Measurements from ENCODE around the gene ELFN2. TPM values are rescaled to one million over a fixed set of nuclear protein-coding genes. Genes with fewer than 3 reads are reported as not detected.

ELFN2 gene
- total RNA-seq, 1 donor, result under 0.01 TPM

DNA sequence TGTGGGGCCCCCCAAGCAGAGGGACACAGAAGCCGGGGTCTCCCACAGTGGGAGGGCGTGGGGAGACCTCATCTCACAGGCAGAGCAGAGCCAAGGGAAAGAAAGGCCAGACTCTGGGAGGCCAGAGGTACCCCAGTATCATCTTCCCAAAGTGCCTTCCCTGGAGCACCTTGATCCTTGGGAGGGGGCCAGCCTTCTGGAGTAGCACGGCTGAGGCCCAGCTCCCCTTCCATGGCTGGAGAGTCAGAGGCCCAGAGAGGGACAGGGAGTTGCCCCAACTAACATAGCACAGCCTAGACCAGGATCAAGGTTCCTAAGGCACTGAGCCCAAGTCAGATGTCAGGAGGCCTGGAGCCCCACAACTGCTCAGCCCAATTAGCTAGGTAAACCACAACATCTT lies 50.6 kb downstream of the ELFN2 start:
- DNase-seq (ENCODE audit: insufficient read length, low spot score, missing footprints), result no peak
- Histone ChIP-seq H3K9me3 (ENCODE audit: low read depth, low read length) (no peaks in the 10 kb centered on the region), H4K20me1 (ENCODE audit: insufficient read depth, low read length) (no peaks in the 10 kb centered on the region), H3K79me2 (ENCODE audit: insufficient read depth, low read length) (no peaks in the 10 kb centered on the region), H3K4me1 (ENCODE audit: insufficient read depth, low read length) (no peaks in the 10 kb centered on the region), H2AFZ (ENCODE audit: low read length) (no peak overlapping the region), H3K4me3 (ENCODE audit: insufficient read depth, low read length) (no peak overlapping the region), H3K27ac (ENCODE audit: low read depth, low read length) (no peak overlapping the region), H3K27me3 (ENCODE audit: insufficient read depth, low read length) (peaks cover 29% of the 10 kb centered on the region), H3K36me3 (ENCODE audit: insufficient read depth, low read length) (no peaks in the 10 kb centered on the region), H3K4me2 (ENCODE audit: insufficient read depth, low read length) (no peak overlapping the region)
- TF ChIP-seq, protein P1, sequence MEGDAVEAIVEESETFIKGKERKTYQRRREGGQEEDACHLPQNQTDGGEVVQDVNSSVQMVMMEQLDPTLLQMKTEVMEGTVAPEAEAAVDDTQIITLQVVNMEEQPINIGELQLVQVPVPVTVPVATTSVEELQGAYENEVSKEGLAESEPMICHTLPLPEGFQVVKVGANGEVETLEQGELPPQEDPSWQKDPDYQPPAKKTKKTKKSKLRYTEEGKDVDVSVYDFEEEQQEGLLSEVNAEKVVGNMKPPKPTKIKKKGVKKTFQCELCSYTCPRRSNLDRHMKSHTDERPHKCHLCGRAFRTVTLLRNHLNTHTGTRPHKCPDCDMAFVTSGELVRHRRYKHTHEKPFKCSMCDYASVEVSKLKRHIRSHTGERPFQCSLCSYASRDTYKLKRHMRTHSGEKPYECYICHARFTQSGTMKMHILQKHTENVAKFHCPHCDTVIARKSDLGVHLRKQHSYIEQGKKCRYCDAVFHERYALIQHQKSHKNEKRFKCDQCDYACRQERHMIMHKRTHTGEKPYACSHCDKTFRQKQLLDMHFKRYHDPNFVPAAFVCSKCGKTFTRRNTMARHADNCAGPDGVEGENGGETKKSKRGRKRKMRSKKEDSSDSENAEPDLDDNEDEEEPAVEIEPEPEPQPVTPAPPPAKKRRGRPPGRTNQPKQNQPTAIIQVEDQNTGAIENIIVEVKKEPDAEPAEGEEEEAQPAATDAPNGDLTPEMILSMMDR (IDR thresholded peaks at IDR 0.05; ENCODE audit: extremely low read depth, low read depth, low read length), result no peak

DNA sequence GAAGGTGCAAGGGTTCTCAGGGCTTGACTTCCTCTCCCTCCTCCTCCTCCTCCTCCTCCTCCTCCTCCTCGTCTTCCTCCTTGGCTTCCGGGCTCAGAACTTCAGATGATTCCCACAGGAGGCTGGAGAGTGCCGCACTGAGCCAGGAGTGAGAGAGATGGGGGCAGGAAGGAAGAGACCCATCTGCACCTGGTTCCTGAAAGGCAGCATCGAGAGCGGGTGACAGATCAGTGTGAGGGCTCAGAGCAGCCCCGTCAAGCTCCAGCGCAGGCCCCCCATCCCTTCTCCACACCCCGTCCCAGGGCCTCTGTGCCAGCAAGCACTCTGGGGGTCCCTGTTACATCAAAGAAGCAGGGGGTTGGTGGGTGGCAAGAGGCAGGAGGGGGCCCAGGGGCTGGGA lies 51.5 kb downstream of the ELFN2 start:
- Histone ChIP-seq H3K79me2 (ENCODE audit: insufficient read depth, low read length) (no peaks in the 10 kb centered on the region), H3K36me3 (ENCODE audit: insufficient read depth, low read length) (no peaks in the 10 kb centered on the region), H3K27me3 (ENCODE audit: insufficient read depth, low read length) (peaks cover 21% of the 10 kb centered on the region)

DNA sequence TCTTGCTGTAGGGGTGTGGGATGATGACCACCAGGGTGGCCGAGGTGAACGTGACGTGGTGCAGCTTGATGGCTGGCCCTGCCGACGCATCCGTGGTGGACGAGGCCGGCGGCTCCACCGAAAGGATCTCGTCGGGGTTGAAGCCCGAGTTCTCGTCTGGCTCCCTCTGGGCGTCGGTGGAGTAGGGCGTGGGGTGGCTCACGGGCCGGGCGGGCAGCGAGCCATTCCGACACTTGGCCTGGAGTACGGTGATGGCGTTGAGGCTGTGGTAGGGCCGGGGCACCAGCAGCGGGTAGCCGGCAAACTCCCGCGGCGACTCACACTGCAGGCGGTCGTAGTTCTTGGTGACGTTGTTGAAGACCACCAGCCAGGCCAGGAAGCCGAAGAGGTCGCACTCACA lies 52.7 kb downstream of the ELFN2 start:
- Histone ChIP-seq H3K4me1 (ENCODE audit: insufficient read depth, low read length) (no peaks in the 10 kb centered on the region), H3K79me2 (ENCODE audit: insufficient read depth, low read length) (no peaks in the 10 kb centered on the region), H3K4me2 (ENCODE audit: insufficient read depth, low read length) (no peak overlapping the region), H3K9me3 (ENCODE audit: low read depth, low read length) (no peaks in the 10 kb centered on the region), H2AFZ (ENCODE audit: low read length) (no peak overlapping the region), H3K27me3 (ENCODE audit: insufficient read depth, low read length) (peaks cover 10% of the 10 kb centered on the region), H3K27ac (ENCODE audit: low read depth, low read length) (no peak overlapping the region), H4K20me1 (ENCODE audit: insufficient read depth, low read length) (no peaks in the 10 kb centered on the region), H3K4me3 (ENCODE audit: insufficient read depth, low read length) (no peak overlapping the region), H3K36me3 (ENCODE audit: insufficient read depth, low read length) (no peaks in the 10 kb centered on the region)
- TF ChIP-seq, protein P1 (IDR thresholded peaks at IDR 0.05; ENCODE audit: extremely low read depth, low read depth, low read length), result no peak
- no peak for DNase-seq (ENCODE audit: insufficient read length, low spot score, missing footprints)

More for the DNA sequence above, 51.5 kb downstream of the ELFN2 start:
- no peak overlapping the region for H3K4me3 ChIP-seq (ENCODE audit: insufficient read depth, low read length)
- H3K4me1 ChIP-seq (ENCODE audit: insufficient read depth, low read length), result no peaks in the 10 kb centered on the region
- H4K20me1 ChIP-seq (ENCODE audit: insufficient read depth, low read length), result no peaks in the 10 kb centered on the region
- TF ChIP-seq, protein P1 (IDR thresholded peaks at IDR 0.05; ENCODE audit: extremely low read depth, low read depth, low read length), result no peak
- H3K9me3 ChIP-seq (ENCODE audit: low read depth, low read length), result no peaks in the 10 kb centered on the region
- no peak overlapping the region for H3K4me2 ChIP-seq (ENCODE audit: insufficient read depth, low read length)
- no peak overlapping the region for H2AFZ ChIP-seq (ENCODE audit: low read length)
- H3K27ac ChIP-seq (ENCODE audit: low read depth, low read length), result no peak overlapping the region
- DNase-seq (ENCODE audit: insufficient read length, low spot score, missing footprints), result no peak

GRCh38 chr22:37373451-37373850 lies 53.8 kb downstream of the ELFN2 start:
- Histone ChIP-seq H3K36me3 (ENCODE audit: insufficient read depth, low read length) (no peaks in the 10 kb centered on the region), H3K79me2 (ENCODE audit: insufficient read depth, low read length) (no peaks in the 10 kb centered on the region), H3K27me3 (ENCODE audit: insufficient read depth, low read length) (peaks cover 3% of the 10 kb centered on the region), H3K27ac (ENCODE audit: low read depth, low read length) (no peak overlapping the region), H3K4me3 (ENCODE audit: insufficient read depth, low read length) (no peak overlapping the region), H3K4me1 (ENCODE audit: insufficient read depth, low read length) (no peaks in the 10 kb centered on the region), H4K20me1 (ENCODE audit: insufficient read depth, low read length) (no peaks in the 10 kb centered on the region), H3K9me3 (ENCODE audit: low read depth, low read length) (no peaks in the 10 kb centered on the region), H2AFZ (ENCODE audit: low read length) (no peak overlapping the region), H3K4me2 (ENCODE audit: insufficient read depth, low read length) (no peak overlapping the region)
- TF ChIP-seq, protein P1 (IDR thresholded peaks at IDR 0.05; ENCODE audit: extremely low read depth, low read depth, low read length), result no peak
- DNase-seq (ENCODE audit: insufficient read length, low spot score, missing footprints), result no peak
